ENCODE data around the gene GLP1R.
"Not testable (repeated sequence)": the region's sequence is repeated elsewhere in the genome, so short reads cannot be mapped to it uniquely, and the experiment has no call there.

The GLP1R gene

GRCh38 chr6:39136207-39136606 is 87.6 kb downstream of the GLP1R start:
- not testable (repeated sequence) for DNase-seq

- no peak for DNase-seq
Measured at GRCh38 chr6:39137245-39137644, 88.7 kb downstream of the GLP1R start.
